HFFc6 (cell line): ENCODE results near the gene PTGDS. TPM values are rescaled to one million over a fixed set of nuclear protein-coding genes. Genes with fewer than 3 reads are reported as not detected.

Experiments
- DNase-seq: peaks from one replicate; pipeline ENCODE4 v3.0.0-alpha.2; 2018
- H3K27ac Mint-ChIP-seq: 2 replicates; pipeline ENCODE4 v1.8.0; 2020; ENCODE audit warnings: mild to moderate bottlenecking, mixed read lengths
- H3K27me3 Mint-ChIP-seq: 2 replicates; pipeline ENCODE4 v1.8.0; 2021; ENCODE audit warnings: mild to moderate bottlenecking, moderate library complexity, mixed read lengths; ENCODE audit not compliant: insufficient read depth
- H3K36me3 Mint-ChIP-seq: 2 replicates; pipeline ENCODE4 v1.8.0; 2021; ENCODE audit warnings: low read depth, mixed read lengths
- H3K4me1 Mint-ChIP-seq: 2 replicates; pipeline ENCODE4 v1.8.0; 2020; ENCODE audit warnings: low read depth, mixed read lengths
- H3K4me3 Mint-ChIP-seq: 2 replicates; pipeline ENCODE4 v1.8.0; 2020; ENCODE audit warnings: mild to moderate bottlenecking, moderate library complexity, mixed read lengths
- H3K9me3 Mint-ChIP-seq: 2 replicates; pipeline ENCODE4 v1.8.0; 2020; ENCODE audit warnings: mild to moderate bottlenecking, mixed read lengths
- total RNA-seq, 6 experiments: library from RNA; stranded (reverse); fragmentation: NEBNext Ultra II Directional; extraction: Animal tissue kit (Norgen Biotek cat#: 25700); gene quantifications; 2 replicates in 1 of 6; 3 replicates in 5 of 6; pipeline ENCODE4 v1.2.3, GENCODE V29; 2021
- TF ChIP-seq, protein P1 (sequence below): fragments of 200-600 bp; sonication (generic); IDR thresholded peaks from 2 replicates; pipeline ENCODE4 v1.5.0; 2021; ENCODE audit warnings: antibody characterized with exemption, mild to moderate bottlenecking

PTGDS gene
- total RNA-seq, 6 experiments from 2014 or later: not detected

DNA sequence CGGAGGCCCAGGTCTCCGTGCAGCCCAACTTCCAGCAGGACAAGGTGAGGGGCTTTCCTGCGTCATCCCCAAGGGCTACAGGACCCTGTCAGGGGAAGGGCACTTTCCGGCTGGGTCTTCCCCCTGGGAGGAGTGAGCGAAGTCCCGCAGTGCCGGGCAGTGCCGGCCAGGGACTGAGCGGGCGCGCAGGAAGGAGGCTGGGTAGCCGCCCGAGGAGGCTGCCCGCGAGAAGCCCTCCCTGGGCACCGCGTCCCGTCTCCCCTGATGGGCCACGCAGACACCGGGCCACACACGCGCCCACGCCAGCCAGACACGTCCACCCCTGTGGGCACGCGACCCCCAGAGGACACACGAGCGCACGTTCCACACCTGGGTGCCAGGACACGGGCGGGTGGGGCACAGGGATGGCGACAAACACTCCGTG is 357 bp downstream of the PTGDS start:
- Mint-ChIP-seq H3K4me1 (peaks cover 5% of the 10 kb centered on the region; the same call in 1 of the 2 replicates), H3K27ac (no peak overlapping the region)

GRCh38 chr9:136978073-136978864 is 965 bp downstream of the PTGDS start:
- Mint-ChIP-seq H3K4me3 (no peak overlapping the region), H3K4me1 (peaks cover 5% of the 10 kb centered on the region; the same call in 1 of the 2 replicates), H3K36me3 (no peaks in the 10 kb centered on the region), H3K27me3 (peaks cover 5% of the 10 kb centered on the region), H3K27ac (no peak overlapping the region), H3K9me3 (no peaks in the 10 kb centered on the region)
- TF ChIP-seq, protein P1, sequence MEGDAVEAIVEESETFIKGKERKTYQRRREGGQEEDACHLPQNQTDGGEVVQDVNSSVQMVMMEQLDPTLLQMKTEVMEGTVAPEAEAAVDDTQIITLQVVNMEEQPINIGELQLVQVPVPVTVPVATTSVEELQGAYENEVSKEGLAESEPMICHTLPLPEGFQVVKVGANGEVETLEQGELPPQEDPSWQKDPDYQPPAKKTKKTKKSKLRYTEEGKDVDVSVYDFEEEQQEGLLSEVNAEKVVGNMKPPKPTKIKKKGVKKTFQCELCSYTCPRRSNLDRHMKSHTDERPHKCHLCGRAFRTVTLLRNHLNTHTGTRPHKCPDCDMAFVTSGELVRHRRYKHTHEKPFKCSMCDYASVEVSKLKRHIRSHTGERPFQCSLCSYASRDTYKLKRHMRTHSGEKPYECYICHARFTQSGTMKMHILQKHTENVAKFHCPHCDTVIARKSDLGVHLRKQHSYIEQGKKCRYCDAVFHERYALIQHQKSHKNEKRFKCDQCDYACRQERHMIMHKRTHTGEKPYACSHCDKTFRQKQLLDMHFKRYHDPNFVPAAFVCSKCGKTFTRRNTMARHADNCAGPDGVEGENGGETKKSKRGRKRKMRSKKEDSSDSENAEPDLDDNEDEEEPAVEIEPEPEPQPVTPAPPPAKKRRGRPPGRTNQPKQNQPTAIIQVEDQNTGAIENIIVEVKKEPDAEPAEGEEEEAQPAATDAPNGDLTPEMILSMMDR: no peak
- no peak for DNase-seq

More for the DNA sequence above, 357 bp downstream of the PTGDS start:
- TF ChIP-seq, protein P1: no peak
- H3K36me3 Mint-ChIP-seq: no peaks in the 10 kb centered on the region
- DNase-seq: no peak
- no peaks in the 10 kb centered on the region for H3K9me3 Mint-ChIP-seq
- no peak overlapping the region for H3K4me3 Mint-ChIP-seq
- H3K27me3 Mint-ChIP-seq: peaks cover 3% of the 10 kb centered on the region

DNA sequence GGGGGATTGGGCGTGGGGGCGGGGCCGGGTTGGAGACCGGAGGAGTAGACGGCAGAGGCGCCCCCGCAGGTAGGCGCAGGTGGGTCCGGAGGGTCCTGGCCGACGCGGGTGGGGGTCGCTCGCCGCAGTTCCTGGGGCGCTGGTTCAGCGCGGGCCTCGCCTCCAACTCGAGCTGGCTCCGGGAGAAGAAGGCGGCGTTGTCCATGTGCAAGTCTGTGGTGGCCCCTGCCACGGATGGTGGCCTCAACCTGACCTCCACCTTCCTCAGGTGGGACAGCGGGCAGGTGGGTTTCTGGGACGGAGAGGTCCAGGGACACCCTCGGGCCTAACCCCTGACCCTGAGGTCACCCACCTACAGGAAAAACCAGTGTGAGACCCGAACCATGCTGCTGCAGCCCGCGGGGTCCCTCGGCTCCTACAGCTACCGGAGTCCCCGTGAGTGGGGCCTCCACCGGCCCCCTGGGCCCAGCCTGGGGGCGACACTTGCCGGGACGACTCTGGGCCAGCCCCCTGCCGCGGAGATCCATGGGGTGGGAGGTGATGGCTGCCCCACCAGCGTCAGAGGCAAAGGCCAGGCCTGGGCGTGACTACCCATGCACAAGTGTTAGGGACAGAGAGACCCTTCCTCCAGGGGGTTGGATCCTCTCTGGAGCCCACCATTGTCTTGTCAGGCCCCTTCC is 1.7 kb downstream of the PTGDS start:
- Mint-ChIP-seq H3K27me3 (peaks cover 7% of the 10 kb centered on the region), H3K4me3 (no peak overlapping the region), H3K27ac (no peak overlapping the region), H3K4me1 (peaks cover 5% of the 10 kb centered on the region; the same call in 1 of the 2 replicates), H3K9me3 (no peaks in the 10 kb centered on the region), H3K36me3 (no peaks in the 10 kb centered on the region)
- TF ChIP-seq, protein P1: no peak
- no peak for DNase-seq

- Mint-ChIP-seq H3K9me3 (no peaks in the 10 kb centered on the region), H3K4me1 (peaks cover 5% of the 10 kb centered on the region; the same call in 1 of the 2 replicates), H3K4me3 (no peak overlapping the region), H3K36me3 (no peaks in the 10 kb centered on the region), H3K27me3 (peaks cover 7% of the 10 kb centered on the region), H3K27ac (no peak overlapping the region)
- DNase-seq: no peak
- TF ChIP-seq, protein P1: no peak
Measured at GRCh38 chr9:136979769-136980587, 2.7 kb downstream of the PTGDS start.
